ENCODE results near the gene CSF3R. TPM values are rescaled to one million over a fixed set of nuclear protein-coding genes. Genes with fewer than 3 reads are reported as not detected.

Gene CSF3R
- total and polyA plus RNA-seq, 9 of the 15 experiments (the other 6 are each of a cell fraction or from before 2014, with no cell fraction given): 0.21 to 0.86 (median 0.40) TPM; not detected in 1

DNA sequence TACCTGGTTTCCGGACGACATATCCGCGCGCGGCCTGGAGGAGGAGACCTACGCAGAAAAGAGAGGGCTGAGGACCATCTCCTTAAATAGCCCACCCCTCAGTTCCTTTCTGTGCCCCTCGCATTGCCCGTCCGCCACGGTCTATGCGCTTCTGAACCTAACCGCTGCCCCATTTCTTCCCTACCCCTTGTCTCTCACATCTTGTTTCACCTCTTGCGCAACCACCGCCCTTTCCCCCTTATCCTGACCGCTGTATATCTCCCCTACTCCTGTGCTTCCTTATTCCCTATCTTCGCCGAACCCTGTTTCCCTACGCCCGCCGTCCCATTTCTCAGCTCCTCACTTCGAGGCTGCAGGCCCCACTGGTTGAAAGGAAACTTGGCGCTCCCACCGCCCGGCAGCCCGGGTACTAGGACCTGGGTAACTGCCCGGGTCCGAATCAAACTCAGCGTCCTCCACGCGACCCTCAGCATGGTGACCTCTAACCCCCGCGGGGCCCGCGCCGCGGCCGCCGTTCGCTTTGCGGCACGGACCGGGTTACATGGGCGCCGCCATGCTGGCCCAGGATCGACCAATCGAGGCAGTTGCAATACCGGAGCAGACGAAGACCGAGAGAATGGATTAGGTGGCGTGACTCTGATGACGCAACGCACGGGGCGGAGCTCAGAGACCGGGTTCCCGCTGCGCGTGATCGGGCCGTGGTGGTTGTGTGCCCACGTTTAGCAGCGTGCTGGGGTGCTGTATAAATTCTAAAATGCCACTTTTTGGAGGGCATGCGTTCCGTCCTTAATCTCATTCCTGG lies 18.7 kb downstream of the CSF3R start, which contains the start of gene MRPS15 (continued):
- TF ChIP-seq, protein P1, sequence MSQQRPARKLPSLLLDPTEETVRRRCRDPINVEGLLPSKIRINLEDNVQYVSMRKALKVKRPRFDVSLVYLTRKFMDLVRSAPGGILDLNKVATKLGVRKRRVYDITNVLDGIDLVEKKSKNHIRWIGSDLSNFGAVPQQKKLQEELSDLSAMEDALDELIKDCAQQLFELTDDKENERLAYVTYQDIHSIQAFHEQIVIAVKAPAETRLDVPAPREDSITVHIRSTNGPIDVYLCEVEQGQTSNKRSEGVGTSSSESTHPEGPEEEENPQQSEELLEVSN (IDR thresholded peaks at IDR 0.05; ENCODE audit: borderline replicate concordance in 1 of 2, extremely low read depth in 1 of 2, insufficient read depth in 1 of 2, insufficient read length in 1 of 2, low read depth in 1 of 2, low read length in 1 of 2, poor library complexity in 1 of 2, severe bottlenecking in 1 of 2): peak; percentile 91 to 93
- TF ChIP-seq PHB (CRISPR knock-in tag; IDR thresholded peaks at IDR 0.05) (no peak), ZFX (CRISPR knock-in tag; IDR thresholded peaks at IDR 0.05) (peak; percentile 97), RAD21 (CRISPR knock-in tag; conservative IDR thresholded peaks at IDR 0.05 in 1 of 2, IDR thresholded peaks at IDR 0.05 in 1 of 2) (peak in 1 of 2 experiments; percentile 14; a peak in 2 of 4 replicates), HLTF (IDR thresholded peaks at IDR 0.05) (peak; percentile 71), PTRF (tag; IDR thresholded peaks at IDR 0.05) (no peak)
- TF ChIP-seq, protein P2, sequence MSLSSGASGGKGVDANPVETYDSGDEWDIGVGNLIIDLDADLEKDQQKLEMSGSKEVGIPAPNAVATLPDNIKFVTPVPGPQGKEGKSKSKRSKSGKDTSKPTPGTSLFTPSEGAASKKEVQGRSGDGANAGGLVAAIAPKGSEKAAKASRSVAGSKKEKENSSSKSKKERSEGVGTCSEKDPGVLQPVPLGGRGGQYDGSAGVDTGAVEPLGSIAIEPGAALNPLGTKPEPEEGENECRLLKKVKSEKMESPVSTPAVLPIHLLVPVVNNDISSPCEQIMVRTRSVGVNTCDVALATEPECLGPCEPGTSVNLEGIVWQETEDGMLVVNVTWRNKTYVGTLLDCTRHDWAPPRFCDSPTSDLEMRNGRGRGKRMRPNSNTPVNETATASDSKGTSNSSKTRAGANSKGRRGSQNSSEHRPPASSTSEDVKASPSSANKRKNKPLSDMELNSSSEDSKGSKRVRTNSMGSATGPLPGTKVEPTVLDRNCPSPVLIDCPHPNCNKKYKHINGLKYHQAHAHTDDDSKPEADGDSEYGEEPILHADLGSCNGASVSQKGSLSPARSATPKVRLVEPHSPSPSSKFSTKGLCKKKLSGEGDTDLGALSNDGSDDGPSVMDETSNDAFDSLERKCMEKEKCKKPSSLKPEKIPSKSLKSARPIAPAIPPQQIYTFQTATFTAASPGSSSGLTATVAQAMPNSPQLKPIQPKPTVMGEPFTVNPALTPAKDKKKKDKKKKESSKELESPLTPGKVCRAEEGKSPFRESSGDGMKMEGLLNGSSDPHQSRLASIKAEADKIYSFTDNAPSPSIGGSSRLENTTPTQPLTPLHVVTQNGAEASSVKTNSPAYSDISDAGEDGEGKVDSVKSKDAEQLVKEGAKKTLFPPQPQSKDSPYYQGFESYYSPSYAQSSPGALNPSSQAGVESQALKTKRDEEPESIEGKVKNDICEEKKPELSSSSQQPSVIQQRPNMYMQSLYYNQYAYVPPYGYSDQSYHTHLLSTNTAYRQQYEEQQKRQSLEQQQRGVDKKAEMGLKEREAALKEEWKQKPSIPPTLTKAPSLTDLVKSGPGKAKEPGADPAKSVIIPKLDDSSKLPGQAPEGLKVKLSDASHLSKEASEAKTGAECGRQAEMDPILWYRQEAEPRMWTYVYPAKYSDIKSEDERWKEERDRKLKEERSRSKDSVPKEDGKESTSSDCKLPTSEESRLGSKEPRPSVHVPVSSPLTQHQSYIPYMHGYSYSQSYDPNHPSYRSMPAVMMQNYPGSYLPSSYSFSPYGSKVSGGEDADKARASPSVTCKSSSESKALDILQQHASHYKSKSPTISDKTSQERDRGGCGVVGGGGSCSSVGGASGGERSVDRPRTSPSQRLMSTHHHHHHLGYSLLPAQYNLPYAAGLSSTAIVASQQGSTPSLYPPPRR (CRISPR knock-in tag; IDR thresholded peaks at IDR 0.05; ENCODE audit: borderline replicate concordance): peak; percentile 35; the same call in 1 of the 2 replicates
- TF ChIP-seq, protein P3, sequence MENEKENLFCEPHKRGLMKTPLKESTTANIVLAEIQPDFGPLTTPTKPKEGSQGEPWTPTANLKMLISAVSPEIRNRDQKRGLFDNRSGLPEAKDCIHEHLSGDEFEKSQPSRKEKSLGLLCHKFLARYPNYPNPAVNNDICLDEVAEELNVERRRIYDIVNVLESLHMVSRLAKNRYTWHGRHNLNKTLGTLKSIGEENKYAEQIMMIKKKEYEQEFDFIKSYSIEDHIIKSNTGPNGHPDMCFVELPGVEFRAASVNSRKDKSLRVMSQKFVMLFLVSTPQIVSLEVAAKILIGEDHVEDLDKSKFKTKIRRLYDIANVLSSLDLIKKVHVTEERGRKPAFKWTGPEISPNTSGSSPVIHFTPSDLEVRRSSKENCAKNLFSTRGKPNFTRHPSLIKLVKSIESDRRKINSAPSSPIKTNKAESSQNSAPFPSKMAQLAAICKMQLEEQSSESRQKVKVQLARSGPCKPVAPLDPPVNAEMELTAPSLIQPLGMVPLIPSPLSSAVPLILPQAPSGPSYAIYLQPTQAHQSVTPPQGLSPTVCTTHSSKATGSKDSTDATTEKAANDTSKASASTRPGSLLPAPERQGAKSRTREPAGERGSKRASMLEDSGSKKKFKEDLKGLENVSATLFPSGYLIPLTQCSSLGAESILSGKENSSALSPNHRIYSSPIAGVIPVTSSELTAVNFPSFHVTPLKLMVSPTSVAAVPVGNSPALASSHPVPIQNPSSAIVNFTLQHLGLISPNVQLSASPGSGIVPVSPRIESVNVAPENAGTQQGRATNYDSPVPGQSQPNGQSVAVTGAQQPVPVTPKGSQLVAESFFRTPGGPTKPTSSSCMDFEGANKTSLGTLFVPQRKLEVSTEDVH (IDR thresholded peaks at IDR 0.05; ENCODE audit: low read depth, partially characterized antibody): peak; percentile 69

Data from K562 (cell line).